ENCODE data around the gene SDHC.

The SDHC gene

DNA sequence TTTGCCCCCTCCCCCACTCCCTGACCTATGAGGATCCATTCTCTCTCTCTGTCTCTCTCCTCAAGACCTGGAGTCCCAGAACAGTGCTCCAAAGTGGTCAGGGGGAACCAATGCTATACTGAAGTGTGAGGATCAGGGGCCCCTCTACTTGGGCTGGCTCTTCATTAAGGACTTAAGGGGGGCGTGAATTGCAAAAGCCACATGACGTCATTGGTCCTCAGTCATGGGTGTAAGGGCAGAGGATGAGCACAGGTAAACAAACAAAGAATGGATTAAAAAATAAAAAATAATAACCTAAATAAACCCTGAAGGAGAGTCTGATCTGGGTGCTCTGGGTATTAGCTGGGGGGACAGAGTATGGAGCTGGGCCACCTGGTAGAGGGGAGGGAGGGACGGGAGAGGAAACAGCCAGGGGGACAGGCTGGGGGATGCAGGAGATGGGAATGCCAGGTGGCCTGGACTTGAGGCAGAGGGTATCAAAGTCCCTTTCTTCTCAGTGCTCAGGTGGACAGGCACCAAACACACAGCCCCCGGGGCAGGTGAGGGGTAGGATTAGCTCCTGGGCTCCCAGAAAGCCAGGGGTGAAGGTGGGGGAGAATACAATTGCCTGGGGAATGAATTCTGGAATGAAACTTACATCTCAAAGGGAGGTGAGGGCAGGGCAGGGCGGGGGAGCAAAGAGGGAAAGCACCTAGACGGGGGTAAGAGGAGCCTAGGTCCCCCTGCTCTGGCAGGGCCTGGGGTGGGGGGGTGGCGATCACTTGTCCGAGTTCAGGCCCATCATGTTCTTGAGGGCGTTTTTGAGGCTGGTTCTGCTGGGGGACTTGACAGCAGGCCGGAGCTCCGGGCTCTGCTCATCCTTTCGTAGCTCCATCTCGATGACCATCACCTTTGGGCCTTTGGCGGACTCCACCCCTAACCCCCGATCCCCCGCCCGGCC is 9.0 kb upstream of the SDHC start:
- no peak for DNase-seq (ENCODE audit: extremely low read depth, insufficient read length)
- no peaks in the 10 kb centered on the region for H3K27me3 ChIP-seq (replicated peaks; ENCODE audit: control insufficient read depth, insufficient read depth, low read length)

DNA sequence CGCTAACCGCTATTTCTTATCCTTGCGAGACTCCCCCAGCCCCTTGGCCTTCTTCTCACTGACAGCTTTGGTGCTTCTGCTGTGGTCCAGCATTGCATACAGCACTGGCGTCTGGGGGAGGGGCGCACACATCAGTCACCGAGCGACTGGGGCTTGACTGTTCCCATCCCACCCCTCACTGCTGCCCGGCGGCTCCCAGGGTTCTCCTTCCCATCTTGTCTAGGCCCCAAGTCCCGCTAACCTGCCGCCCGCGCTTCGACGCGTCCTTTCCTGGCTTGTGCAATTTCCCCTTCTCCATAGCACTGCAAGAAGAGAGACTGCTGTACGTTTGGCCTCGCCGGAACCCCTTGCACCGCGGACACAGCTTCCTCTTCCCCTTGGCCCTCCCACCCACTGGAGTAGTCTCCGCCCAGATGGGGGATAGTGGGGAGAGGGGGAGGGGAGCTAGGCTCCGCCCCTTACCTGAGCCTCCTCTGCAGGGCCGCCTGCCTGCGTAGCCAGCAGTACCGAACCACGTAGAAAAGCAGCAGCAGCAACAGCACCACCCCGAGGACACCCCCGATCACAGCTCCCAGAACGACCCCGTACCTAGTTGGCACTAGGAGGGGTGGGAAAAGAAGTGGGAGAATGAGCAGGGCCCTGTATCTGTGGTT is 8.2 kb upstream of the SDHC start:
- Histone ChIP-seq H3K4me3 (replicated peaks; ENCODE audit: low read depth, low read length) (peak overlapping the region; percentile 93), H3K36me3 (ENCODE audit: control insufficient read depth, insufficient read depth, low read length) (no peaks in the 10 kb centered on the region), H3K27me3 (replicated peaks; ENCODE audit: control insufficient read depth, insufficient read depth, low read length) (no peaks in the 10 kb centered on the region)
- peak; percentile 85 for DNase-seq (ENCODE audit: extremely low read depth, insufficient read length)
- TF ChIP-seq, protein P1, sequence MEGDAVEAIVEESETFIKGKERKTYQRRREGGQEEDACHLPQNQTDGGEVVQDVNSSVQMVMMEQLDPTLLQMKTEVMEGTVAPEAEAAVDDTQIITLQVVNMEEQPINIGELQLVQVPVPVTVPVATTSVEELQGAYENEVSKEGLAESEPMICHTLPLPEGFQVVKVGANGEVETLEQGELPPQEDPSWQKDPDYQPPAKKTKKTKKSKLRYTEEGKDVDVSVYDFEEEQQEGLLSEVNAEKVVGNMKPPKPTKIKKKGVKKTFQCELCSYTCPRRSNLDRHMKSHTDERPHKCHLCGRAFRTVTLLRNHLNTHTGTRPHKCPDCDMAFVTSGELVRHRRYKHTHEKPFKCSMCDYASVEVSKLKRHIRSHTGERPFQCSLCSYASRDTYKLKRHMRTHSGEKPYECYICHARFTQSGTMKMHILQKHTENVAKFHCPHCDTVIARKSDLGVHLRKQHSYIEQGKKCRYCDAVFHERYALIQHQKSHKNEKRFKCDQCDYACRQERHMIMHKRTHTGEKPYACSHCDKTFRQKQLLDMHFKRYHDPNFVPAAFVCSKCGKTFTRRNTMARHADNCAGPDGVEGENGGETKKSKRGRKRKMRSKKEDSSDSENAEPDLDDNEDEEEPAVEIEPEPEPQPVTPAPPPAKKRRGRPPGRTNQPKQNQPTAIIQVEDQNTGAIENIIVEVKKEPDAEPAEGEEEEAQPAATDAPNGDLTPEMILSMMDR (IDR thresholded peaks at IDR 0.05; ENCODE audit: insufficient read depth, low read length, poor library complexity, severe bottlenecking) = peak; percentile 51

More for the DNA sequence above, 9.0 kb upstream of the SDHC start:
- Histone ChIP-seq H3K36me3 (ENCODE audit: control insufficient read depth, insufficient read depth, low read length) (no peaks in the 10 kb centered on the region), H3K4me3 (replicated peaks; ENCODE audit: low read depth, low read length) (peak overlapping the region; percentile 93)
- TF ChIP-seq, protein P1 (IDR thresholded peaks at IDR 0.05; ENCODE audit: insufficient read depth, low read length, poor library complexity, severe bottlenecking) = no peak

DNA sequence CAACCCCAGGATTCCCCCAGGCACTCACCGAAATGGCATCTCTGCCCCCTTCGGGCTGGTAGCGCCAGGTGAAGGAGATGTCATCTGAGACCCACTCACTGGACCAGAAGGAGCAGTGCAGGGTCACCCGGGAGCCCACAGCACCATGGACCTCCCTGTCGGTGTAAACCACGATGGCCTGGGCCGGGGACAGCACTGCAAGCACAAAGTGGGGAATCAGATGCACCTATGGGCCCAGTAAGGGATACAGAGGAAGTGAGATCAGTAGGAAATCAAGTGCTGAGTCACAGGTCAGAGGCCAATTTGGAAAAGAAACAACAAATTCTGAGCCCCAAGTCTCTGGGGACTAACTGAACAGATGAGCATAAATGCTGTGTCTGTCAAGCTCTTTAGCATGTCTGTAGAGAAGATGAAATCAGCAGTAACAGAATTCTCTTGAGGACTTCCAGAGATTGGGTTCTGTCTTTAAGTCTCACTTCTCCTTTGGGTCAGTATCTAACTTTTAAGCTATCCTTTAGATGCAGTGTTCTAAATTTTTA is 6.9 kb upstream of the SDHC start:
- peak; percentile 32 for DNase-seq (ENCODE audit: extremely low read depth, insufficient read length)

DNA sequence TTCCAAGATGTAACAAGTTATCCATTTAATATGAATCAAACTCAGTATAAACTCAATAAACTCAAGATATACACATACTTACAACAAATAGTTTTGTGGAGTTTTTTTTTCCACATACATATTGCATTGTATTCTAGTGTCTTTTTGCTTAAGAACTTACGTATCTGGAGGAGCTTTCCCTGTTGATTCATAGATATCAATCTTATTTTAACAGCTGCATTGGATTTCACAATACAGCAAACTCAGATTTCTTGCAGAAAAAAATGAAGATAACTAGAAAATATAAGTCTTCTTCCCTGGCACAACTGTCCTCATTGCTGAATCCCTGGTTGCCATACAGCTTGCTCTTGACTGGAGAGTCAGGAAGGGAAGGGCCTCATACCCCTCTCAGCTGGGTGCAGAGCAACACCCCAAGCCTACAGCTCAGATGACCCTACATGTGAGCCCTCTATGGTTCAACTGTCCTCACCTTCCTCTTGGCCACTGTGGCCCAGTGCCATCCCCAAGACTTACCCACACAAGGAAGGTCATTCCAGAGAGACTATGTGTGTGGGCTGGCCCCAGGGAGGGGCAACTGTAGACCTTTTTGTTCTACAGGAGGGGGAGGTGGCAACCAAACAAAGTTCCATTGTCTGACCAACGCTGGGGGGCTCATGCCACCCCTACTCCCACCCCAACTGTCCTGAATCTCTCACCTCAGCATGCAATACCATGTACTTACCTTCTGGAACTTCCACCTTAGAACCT is 6.1 kb upstream of the SDHC start:
- Histone ChIP-seq H3K4me3 (replicated peaks; ENCODE audit: low read depth, low read length) (no peak overlapping the region), H3K36me3 (ENCODE audit: control insufficient read depth, insufficient read depth, low read length) (no peaks in the 10 kb centered on the region), H3K27me3 (replicated peaks; ENCODE audit: control insufficient read depth, insufficient read depth, low read length) (no peaks in the 10 kb centered on the region)
- TF ChIP-seq, protein P1 (IDR thresholded peaks at IDR 0.05; ENCODE audit: insufficient read depth, low read length, poor library complexity, severe bottlenecking) = no peak
- no peak for DNase-seq (ENCODE audit: extremely low read depth, insufficient read length)

More for the DNA sequence above, 6.9 kb upstream of the SDHC start:
- Histone ChIP-seq H3K27me3 (replicated peaks; ENCODE audit: control insufficient read depth, insufficient read depth, low read length) (no peaks in the 10 kb centered on the region), H3K4me3 (replicated peaks; ENCODE audit: low read depth, low read length) (no peak overlapping the region; the same call in 1 of the 2 replicates), H3K36me3 (ENCODE audit: control insufficient read depth, insufficient read depth, low read length) (no peaks in the 10 kb centered on the region)
- TF ChIP-seq, protein P1 (IDR thresholded peaks at IDR 0.05; ENCODE audit: insufficient read depth, low read length, poor library complexity, severe bottlenecking) = no peak

DNA sequence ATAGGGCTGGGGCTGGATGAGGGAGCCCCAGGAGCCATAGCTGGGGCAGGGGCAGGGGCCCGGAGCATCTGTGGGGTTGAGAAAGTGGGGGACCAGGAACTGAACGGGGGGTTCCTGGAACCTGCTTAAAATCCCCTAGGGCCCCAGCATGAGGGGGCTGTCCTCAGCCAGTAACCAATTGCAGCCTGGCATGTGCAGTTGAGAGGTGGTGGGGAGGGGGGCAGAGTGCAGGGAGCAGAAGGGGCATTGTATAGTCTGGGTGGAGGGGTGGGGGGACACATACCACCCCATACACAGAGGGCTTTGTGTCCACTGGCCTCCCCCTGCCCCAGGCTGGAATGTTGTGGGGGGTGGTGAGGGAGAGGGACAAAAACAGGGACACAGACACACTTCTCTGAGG is 4.3 kb upstream of the SDHC start, which contains the start of gene MPZ:
MPZ (minus strand) TSS at position 101 of the 400 bp plus-strand sequence; CDS start at position 38, 63 bp downstream.
- Histone ChIP-seq H3K4me3 (replicated peaks; ENCODE audit: low read depth, low read length) (no peak within 1 kb of the TSS), H3K36me3 (ENCODE audit: control insufficient read depth, insufficient read depth, low read length) (no peaks in the 10 kb centered on the region), H3K27me3 (replicated peaks; ENCODE audit: control insufficient read depth, insufficient read depth, low read length) (no peaks in the 10 kb centered on the region)
- DNase-seq (ENCODE audit: extremely low read depth, insufficient read length) = no peak
- TF ChIP-seq, protein P1 (IDR thresholded peaks at IDR 0.05; ENCODE audit: insufficient read depth, low read length, poor library complexity, severe bottlenecking) = no peak
